Caco-2 (cell line): Measurements from ENCODE around the gene PHACTR2. TPM values are rescaled to one million over a fixed set of nuclear protein-coding genes. Genes with fewer than 3 reads are reported as not detected.

ENCODE experiments used
- BruUV-seq: library from RNA; stranded (reverse); fragments of 400-500 nt; replicated peaks from 2 replicates; lab custom pipeline; 2021; lab: Mats Ljungman, UMichigan
- CTCF ChIA-PET: fragments of 300-600 bp; sonication (Branson Sonifier 250); formaldehyde crosslinking; loops from one replicate; lab custom pipeline; 2022; ENCODE audit warnings: antibody characterized with exemption; lab: Charles Lee
- POLR2A ChIA-PET: fragments of 300-600 bp; sonication (Branson Sonifier 250); formaldehyde crosslinking; loops from one replicate; lab custom pipeline; 2022; ENCODE audit warnings: antibody characterized with exemption; lab: Charles Lee
- DNase-seq, 2 experiments: peaks; one replicate each; pipeline versions ENCODE4 v3.0.0 to v3.0.0-alpha.2; 2020 to 2022
- H3K27me3 ChIP-seq: replicated peaks from 2 replicates; pipeline ENCODE4 v1.6.0; 2011; ENCODE audit warnings: low read length; ENCODE audit not compliant: control insufficient read depth, insufficient read depth
- H3K36me3 ChIP-seq: 2 replicates; pipeline ENCODE4 v1.5.1; 2011; ENCODE audit warnings: low read length; ENCODE audit not compliant: control insufficient read depth, insufficient read depth
- H3K4me1 ChIP-seq: fragments of 250-450 bp; sonication (Bioruptor Pico); 2 replicates; pipeline ENCODE4 v1.5.1; 2020; ENCODE audit warnings: mild to moderate bottlenecking
- H3K4me3 ChIP-seq: 2 replicates; pipeline ENCODE4 v1.5.1; 2011; ENCODE audit warnings: low read depth, mild to moderate bottlenecking, control low read depth, low read length
- H3K9me3 ChIP-seq: fragments of 250-450 bp; sonication (Bioruptor Pico); 2 replicates; pipeline ENCODE4 v1.5.1; 2020; ENCODE audit warnings: mild to moderate bottlenecking, moderate library complexity
- H3K27ac Mint-ChIP-seq: one replicate; pipeline ENCODE4 v1.8.0; 2022; ENCODE audit warnings: mixed read lengths; ENCODE audit not compliant: unreplicated experiment
- H3K27me3 Mint-ChIP-seq: one replicate; pipeline ENCODE4 v1.8.0; 2022; ENCODE audit warnings: mixed read lengths; ENCODE audit not compliant: insufficient read depth, unreplicated experiment
- H3K36me3 Mint-ChIP-seq: one replicate; pipeline ENCODE4 v1.8.0; 2022; ENCODE audit warnings: mild to moderate bottlenecking, mixed read lengths; ENCODE audit not compliant: insufficient read depth, unreplicated experiment
- H3K4me1 Mint-ChIP-seq: one replicate; pipeline ENCODE4 v1.8.0; 2022; ENCODE audit warnings: low read depth, mixed read lengths; ENCODE audit not compliant: unreplicated experiment
- H3K4me3 Mint-ChIP-seq: one replicate; pipeline ENCODE4 v1.8.0; 2022; ENCODE audit warnings: mild to moderate bottlenecking, moderate library complexity, mixed read lengths; ENCODE audit not compliant: unreplicated experiment
- H3K9me3 Mint-ChIP-seq: one replicate; pipeline ENCODE4 v1.8.0; 2022; ENCODE audit warnings: mixed read lengths; ENCODE audit not compliant: unreplicated experiment
- CTCF ChIP-seq, 2 experiments: fragments of 200-600 bp in 1 of 2; IDR thresholded peaks; 1 replicate in 1 of 2; 2 replicates in 1 of 2; pipeline versions ENCODE4 v1.5.1 to v1.8.0; 2011 to 2022; ENCODE audit warnings: antibody characterized with exemption in 1 of 2, control low read depth in 1 of 2, inconsistent platforms in 1 of 2, low read depth in 1 of 2, low read length in 1 of 2, mild to moderate bottlenecking in 1 of 2, moderate library complexity in 1 of 2; ENCODE audit not compliant: insufficient read depth in 1 of 2, severe bottlenecking in 1 of 2, unreplicated experiment in 1 of 2
- intact Hi-C: fragments of 100-400 bp; cut with micrococcal nuclease; formaldehyde crosslinking; loops from one replicate; pipeline ENCODE4 v1.10.0; 2022; ENCODE audit not compliant: unreplicated experiment
- total RNA-seq: library from RNA; stranded (reverse); gene quantifications from 2 replicates; pipeline ENCODE4 v1.2.3, GENCODE V29; 2022

The PHACTR2 gene
- total RNA-seq, 1 experiment from 2014 or later, result 100 TPM

- BruUV-seq, result no TSS peak
- Mint-ChIP-seq H3K36me3 (peaks cover 31% of the 10 kb centered on the region), H3K9me3 (no peaks in the 10 kb centered on the region), H3K27me3 (no peaks in the 10 kb centered on the region), H3K27ac (no peak overlapping the region), H3K4me1 (peaks cover 35% of the 10 kb centered on the region), H3K4me3 (no peak overlapping the region)
- Histone ChIP-seq H3K4me3 (no peak overlapping the region), H3K4me1 (peaks cover 13% of the 10 kb centered on the region), H3K27me3 (no peaks in the 10 kb centered on the region), H3K36me3 (no peaks in the 10 kb centered on the region; the same call in 1 of the 2 replicates), H3K9me3 (no peaks in the 10 kb centered on the region)
- POLR2A ChIA-PET, result no interaction called here
- TF ChIP-seq CTCF (IDR thresholded peaks at IDR 0.05; ENCODE audit: insufficient read depth in 1 of 2, low read depth in 1 of 2, low read length in 1 of 2, severe bottlenecking in 1 of 2, unreplicated experiment in 1 of 2), result no peak
- DNase-seq, result no peak
- CTCF ChIA-PET, result no interaction called here
- intact Hi-C loops, result no loop called here
These were observed 76.4 kb downstream of the PHACTR2 start for GRCh38 chr6:143754204-143754603.

- no peak for TF ChIP-seq CTCF (IDR thresholded peaks at IDR 0.05; ENCODE audit: insufficient read depth in 1 of 2, low read depth in 1 of 2, low read length in 1 of 2, severe bottlenecking in 1 of 2, unreplicated experiment in 1 of 2)
- intact Hi-C loops, result loop anchor here (1.0 kb wide), 1 partner anchor 8 kb away; no protein-coding TSS in a partner anchor
- Histone ChIP-seq H3K9me3 (no peaks in the 10 kb centered on the region), H3K4me3 (no peak overlapping the region), H3K4me1 (peaks cover 11% of the 10 kb centered on the region; the same call in 1 of the 2 replicates), H3K27me3 (no peaks in the 10 kb centered on the region), H3K36me3 (no peaks in the 10 kb centered on the region)
- H3K36me3 Mint-ChIP-seq, result peaks cover 42% of the 10 kb centered on the region
- H3K27me3 Mint-ChIP-seq, result no peaks in the 10 kb centered on the region
- H3K27ac Mint-ChIP-seq, result peak overlapping the region; percentile 10
- DNase-seq, result peak; percentile 61 to 73
- no peaks in the 10 kb centered on the region for H3K9me3 Mint-ChIP-seq
- ChIA-PET CTCF (no interaction called here), POLR2A (no interaction called here)
- no TSS peak for BruUV-seq
- no peak overlapping the region for H3K4me3 Mint-ChIP-seq
- H3K4me1 Mint-ChIP-seq, result peaks cover 29% of the 10 kb centered on the region
These were observed 77.6 kb downstream of the PHACTR2 start for GRCh38 chr6:143755301-143755744.

- ChIA-PET CTCF (interaction anchor here (0.6 kb wide), 1 partner anchor 1549 kb away, joined by 6 read pairs; no protein-coding TSS in a partner anchor), POLR2A (no interaction called here)
- peaks cover 45% of the 10 kb centered on the region for H3K36me3 Mint-ChIP-seq
- no peak overlapping the region for H3K27ac Mint-ChIP-seq
- Histone ChIP-seq H3K36me3 (no peaks in the 10 kb centered on the region; the same call in 1 of the 2 replicates), H3K9me3 (no peaks in the 10 kb centered on the region), H3K4me3 (no peak overlapping the region), H3K27me3 (no peaks in the 10 kb centered on the region), H3K4me1 (peaks cover 11% of the 10 kb centered on the region; the same call in 1 of the 2 replicates)
- no peak for DNase-seq
- no TSS peak for BruUV-seq
- intact Hi-C loops, result no loop called here
- H3K27me3 Mint-ChIP-seq, result no peaks in the 10 kb centered on the region
- no peaks in the 10 kb centered on the region for H3K9me3 Mint-ChIP-seq
- H3K4me3 Mint-ChIP-seq, result no peak overlapping the region
- TF ChIP-seq CTCF (IDR thresholded peaks at IDR 0.05; ENCODE audit: insufficient read depth in 1 of 2, low read depth in 1 of 2, low read length in 1 of 2, severe bottlenecking in 1 of 2, unreplicated experiment in 1 of 2), result no peak
- peaks cover 24% of the 10 kb centered on the region for H3K4me1 Mint-ChIP-seq
These were observed 79.6 kb downstream of the PHACTR2 start for GRCh38 chr6:143757346-143757832.
